IPS-11a (cell line): ENCODE results near the gene RNLS.
"Not testable (repeated sequence)": the region's sequence is repeated elsewhere in the genome, so short reads cannot be mapped to it uniquely, and the experiment has no call there.

Experiments used
- H3K4me3 ChIP-seq: one replicate; pipeline ENCODE4 v1.5.1; 2013; ENCODE audit warnings: low read depth, low read length, control low read depth

The RNLS gene

DNA sequence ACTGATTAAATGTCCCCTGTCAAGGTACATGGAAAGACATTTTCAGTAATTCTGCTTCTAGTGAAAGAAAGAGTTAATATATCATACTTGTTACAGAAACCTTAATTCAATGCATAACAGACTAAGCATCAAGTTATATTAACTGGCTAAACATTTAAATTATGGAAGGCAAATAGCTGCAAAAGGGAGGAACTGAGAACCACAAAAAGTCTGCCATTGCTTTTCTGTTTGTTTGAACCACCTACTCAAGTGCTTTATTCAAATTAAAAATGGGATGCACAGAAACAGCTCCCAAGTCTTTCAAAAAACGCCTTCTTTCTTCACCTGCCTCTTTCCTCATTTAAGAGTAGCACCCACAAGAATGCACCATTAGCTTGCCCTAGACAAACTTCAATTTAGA is 271.9 kb downstream of the RNLS start:
- H3K4me3 ChIP-seq = no peak overlapping the region

DNA sequence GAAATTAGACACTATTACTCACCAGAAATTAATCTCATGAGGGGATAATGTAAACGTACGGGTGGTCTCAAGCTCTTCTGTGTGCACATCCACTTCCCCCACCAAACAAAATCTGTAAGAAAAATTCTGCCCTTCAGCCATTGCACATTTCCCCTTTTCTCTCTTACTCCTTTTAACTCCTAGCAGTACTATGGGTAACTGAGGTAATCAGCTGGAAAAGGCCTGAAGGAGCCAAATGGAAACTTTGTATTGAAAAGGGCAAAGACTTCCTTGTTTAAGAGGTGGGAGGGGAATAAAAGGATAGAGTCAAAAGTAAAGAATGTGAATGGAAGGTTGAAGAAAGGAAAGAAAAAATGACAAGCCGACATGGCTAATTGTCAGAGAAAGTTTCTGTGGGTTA is 273.8 kb downstream of the RNLS start:
- H3K4me3 ChIP-seq = no peak overlapping the region

DNA sequence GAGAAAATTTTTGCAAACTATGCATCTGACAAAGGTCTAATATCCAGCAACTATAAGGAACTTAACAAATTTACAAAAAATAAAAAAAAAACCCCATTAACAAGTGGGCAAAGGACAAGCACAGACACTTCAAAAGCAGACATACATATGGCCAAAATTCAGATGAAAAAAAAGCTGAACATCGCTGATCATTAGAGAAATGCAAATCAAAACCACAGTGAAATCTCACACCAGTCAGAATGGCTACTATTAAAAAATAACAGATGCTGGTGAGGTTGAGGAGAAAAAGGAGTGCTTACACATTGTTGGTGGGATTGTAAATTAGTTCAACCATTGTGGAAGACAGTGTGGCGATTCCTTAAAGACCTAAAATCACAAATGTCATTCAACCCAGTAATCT is 274.8 kb downstream of the RNLS start:
- H3K4me3 ChIP-seq = not testable (repeated sequence)

DNA sequence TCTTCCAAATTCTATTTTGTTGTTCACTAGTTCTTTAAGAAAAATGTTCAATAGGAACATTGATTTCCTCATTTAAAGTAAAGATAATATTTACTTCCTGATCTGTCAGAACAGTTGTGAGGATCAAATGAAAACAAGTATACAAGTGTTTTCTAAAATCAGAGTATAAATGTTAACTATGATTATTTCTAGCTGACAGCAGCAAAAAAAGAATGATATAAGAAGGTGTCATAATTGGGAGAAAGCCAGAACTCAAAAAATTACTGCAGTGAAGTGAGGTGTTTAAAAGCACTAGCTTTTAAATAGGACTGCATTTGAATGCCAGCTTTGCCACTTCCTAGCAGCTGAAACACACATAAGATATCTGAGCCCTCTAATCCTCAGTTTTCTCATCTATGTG is 283.3 kb downstream of the RNLS start:
- H3K4me3 ChIP-seq = no peak overlapping the region

DNA sequence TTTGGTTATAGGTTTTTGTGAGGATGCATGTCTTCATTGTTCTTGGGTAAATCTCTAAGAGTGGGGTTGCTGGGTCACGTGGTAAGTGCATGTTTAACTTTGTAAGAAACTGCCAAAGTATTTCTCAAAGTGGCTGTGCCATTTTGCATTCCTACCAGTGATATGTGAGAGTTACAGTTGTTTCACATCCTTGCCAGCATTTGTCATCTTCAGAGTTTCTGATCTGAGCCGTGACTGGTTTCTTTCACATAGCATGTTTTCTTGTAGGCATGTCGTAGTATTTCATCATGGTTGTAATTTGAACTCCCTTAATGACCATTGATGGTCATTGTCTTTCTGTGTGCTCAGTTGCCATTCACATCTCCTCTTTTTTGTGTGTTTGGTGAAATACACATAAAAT is 286.0 kb downstream of the RNLS start:
- H3K4me3 ChIP-seq = no peak overlapping the region

DNA sequence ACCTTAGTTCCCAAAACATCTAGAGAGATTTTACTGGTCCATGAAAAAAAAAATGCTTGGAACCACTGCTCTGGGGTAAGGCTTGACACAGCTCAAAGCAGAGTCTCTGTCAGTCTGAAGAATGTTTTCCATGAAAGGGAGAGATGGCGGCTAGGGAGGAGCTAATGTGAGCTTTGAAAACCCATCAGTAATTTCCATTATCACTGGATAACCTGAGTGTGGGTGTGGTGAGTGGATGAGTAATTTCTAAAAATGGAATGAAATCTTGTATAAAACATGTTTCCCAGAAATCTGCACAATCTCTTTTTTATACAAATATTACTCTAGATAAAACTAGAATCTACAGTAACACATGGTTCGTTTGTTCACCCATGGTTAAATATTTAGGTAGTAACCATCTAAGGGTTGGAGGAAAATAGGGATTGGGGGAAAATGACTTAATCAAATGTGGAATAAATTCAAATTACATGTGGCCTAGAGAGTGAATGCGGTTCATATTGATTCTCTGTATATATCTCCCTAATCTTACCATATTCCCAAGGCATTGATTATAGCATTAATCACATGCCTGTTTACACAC is 289.4 kb downstream of the RNLS start:
- H3K4me3 ChIP-seq = no peak overlapping the region

DNA sequence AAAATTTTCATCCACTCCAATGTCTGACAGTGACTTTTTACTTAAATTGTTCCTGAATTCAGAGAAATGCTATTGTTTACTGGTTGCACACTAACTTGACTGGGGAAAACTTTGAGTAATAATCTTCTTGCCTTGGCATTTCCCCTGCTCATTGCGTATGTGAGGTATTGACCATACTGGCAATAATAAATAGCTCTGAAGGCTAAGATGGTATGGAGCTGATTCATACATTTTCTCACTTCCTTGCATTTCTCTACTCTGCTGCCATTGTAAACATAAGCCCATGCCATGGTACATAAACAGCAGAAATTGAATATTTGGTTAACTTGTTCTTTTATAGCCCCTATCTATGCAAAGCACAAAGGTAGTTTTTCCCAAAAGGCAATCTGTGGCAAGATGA is 290.0 kb downstream of the RNLS start:
- H3K4me3 ChIP-seq = no peak overlapping the region

DNA sequence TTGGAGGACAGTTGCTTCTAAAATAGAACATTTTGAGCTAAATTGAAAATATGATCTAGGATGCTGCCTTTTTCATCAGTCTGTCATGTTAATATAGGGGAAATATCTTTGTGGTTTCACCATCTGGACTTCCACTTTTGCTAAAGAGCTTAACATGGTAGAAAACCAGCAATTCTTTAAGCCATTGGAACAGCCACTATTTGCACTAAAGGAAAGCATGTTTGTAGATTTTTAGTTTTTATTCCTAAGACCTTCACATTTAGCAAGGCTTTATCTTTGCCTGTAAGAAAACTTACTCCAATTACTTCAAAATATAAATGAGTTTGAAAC is 291.0 kb downstream of the RNLS start:
- H3K4me3 ChIP-seq = no peak overlapping the region

DNA sequence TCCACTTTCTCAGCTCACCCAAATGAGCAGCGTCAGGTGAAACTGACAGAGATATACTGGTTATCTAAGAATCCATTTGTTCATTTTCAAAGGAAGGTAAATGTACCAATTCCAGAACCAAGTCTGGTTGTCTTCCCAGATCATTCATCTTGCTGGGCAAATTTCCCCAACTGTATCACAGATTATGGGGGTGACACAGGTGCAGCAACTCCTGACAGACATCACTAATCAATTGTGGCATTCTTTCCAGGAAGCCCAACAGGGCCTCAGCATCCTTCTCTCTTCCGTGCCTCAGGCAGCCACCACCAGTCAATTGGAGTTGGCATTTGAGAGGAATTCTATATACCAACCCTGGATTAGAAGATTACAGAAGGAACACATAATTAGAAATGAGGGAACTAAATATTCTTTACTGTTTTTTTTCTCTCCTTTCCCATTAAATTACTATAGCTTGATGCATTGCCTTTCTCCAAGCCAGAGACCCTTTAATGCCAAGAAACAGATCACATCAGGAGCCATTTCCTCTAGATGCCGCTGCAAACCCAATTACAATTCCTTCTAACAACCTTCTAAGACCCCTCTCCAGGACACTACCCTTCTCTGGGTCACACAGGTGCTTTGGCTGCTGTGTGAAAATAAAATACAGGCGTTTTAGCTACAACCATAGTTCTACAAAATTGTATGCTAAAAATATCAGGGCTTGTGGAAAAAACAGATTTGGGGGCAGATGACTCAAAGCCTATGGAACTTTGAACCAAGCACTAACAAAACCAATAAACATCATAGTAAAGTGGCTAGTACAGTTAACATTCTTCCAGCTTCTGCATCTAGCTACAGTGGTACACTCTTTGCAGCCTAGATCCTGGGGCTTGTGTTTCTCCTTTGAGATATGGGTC is 291.6 kb downstream of the RNLS start:
- H3K4me3 ChIP-seq = no peak overlapping the region

DNA sequence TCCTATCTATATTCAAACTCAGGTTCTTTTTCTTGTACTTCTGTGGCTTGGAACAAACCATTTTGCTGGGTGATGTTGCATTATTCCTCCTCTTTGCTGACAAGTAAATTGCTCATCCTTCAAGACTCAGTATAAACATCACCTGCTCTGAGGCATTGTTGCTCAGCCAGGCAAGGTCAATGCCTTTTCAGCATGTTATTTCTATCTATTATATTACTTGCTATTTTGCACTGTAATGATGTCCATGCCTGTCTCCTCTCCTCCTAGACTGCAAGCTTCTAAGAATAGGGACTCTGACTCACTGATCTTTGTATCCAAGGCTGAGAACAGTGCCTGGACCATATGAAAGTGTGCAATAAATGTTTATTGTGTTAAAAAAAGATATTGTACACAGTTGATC is 293.8 kb downstream of the RNLS start:
- H3K4me3 ChIP-seq = no peak overlapping the region

DNA sequence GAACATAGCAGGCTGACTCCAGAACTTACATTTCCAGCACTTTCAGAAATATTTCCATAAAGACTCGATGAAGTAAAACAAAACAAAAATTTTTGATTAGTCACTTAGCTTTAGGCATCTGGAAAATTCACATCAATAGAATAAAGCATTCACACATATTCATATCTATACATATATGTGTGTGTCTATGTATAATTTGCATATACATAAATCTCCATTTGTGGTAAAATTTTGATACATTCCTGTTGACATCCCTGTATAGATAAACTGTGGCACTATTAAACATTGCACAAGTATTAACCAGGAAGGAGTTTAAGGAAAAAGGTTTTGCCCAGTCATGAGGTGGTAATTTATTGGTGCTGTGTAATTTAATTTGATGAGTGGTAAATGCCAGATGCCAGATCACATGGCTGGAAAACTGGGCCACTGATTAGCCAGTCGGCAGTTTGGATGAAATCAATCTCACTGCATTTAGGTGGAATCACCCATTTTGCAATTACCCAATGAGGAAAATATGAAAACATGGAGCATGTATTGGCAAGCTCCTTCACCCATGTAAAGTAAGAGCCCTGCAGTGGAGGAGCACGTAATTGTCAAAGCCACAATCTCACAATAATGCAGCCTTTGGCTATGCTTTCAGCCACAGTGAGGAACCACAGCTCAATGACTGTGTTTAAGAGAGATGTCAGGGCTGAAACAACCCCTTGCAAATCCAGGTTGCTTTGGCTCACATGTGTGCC is 294.6 kb downstream of the RNLS start:
- H3K4me3 ChIP-seq = no peak overlapping the region

DNA sequence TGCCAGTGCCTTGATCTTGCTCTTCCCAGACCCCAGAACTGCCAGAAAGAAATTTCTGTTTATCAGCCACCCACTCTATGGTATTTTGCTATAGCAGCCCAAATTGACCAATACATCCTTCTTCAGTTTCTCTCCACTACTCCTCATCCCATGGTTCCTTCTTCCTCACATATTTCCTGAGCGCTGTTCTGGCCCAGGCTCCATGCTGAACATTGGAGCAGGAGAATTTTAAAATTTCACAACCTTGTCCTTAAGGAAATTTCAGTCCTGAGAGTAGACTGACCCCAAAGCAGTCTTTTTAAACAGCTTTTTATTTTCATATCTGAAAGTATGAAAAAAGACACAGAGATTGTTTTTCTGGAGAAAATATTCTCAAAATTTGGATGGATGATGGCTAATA is 297.1 kb downstream of the RNLS start:
- H3K4me3 ChIP-seq = no peak overlapping the region

DNA sequence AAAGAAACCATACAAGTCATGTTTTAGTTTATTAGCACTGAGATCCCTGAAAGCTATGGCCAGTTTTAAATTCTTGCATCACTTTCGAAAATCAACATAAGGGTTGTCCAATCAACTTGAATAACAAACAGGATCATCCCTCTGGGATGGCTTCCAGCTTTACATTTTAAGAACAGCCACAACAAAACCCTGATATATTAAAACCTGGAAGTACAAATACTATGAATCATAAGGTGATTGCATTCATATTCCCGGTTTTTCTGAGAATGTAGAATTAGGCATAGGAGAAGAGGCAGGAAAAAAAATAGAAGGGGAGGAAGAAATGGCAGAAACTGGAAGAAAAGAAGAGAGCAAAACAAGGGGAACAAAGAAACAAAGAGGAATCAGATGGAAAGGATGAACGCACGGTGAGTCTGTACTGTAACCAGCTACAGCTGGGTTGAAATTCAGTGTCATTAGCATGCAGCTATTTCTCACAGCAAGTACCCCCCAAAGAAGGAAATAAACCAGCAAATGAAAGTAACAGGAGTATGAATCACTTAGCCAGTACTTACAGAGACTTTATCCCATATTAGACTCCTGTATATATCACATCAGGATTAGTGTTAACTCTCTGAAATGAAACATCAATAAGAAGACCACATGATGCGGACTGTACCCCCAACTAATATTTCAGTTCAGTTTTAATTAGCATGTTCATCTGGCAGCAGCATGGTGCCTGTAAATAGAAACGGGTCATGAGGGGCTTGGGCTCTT is 301.3 kb downstream of the RNLS start:
- no peak overlapping the region for H3K4me3 ChIP-seq

DNA sequence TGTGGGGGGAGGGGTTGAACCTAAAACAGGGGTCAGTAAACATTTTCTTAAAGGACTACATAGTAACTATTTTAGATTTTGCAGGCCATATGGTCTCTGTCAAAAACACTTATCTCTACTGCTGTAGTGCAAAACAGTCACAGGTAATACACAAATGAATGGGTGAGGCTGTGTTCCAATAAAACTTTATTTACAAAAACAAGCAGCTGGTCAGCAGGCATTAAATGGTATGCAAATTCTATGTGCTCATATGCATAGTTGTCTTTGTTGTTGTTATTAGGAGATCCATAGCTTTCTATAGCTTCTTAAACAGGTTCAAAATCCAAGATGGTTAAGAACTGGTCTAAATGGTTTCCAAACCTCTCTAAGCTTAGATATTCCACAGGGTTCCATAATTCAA is 302.6 kb downstream of the RNLS start:
- H3K4me3 ChIP-seq = no peak overlapping the region

DNA sequence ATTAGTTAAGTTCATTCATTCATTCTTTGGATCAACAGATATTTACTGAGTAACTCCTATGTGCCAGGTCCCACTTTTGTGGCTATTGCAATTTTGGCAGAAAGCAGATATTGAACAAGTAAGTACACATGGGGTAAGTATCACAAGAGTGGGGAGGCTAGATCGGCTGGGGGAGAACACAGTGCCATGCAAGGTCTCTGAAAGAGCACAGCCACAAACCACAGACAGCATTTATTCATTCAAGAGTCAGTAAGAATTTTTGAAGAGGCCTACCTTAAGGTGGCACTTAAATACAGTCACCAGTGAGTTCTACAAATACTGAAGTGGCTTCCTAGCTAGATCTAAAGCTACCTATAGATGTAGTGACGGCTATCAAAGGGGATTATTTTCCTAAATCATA is 304.2 kb downstream of the RNLS start:
- H3K4me3 ChIP-seq = no peak overlapping the region

DNA sequence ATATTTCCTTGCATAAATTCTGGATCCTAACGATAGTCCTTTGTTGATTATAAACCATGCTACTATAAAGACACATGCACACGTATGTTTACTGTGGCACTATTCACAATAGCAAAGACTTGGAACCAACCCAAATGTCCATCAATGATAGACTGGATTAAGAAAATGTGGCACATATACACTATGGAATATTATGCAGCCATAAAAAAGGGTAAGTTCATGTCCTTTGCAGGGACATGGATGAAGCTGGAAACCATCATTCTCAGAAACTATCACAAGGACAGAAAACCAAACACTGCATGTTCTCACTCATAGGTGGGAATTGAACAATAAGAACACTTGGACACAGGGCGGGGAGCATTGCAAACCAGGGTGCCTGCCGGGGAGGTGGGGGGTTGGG is 306.2 kb downstream of the RNLS start:
- H3K4me3 ChIP-seq = not testable (repeated sequence)

DNA sequence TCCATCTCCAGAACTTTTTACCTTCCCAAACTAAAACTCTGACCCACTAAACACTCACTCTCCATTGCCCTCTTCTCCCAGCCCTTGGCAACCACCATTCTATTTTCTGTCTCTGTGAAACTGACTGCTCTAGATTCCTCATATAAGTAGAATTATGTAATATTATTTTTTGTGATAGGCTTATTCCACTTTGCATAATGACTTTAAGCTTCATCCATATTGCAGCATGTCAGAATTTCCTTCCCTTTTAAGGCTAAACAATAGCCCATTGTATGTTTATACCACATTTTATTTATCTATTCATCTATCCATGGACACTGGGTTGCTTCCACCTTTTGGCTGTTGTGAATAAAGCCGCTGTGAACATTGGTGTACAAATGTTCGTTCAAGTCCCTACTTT is 308.8 kb downstream of the RNLS start:
- H3K4me3 ChIP-seq = no peak overlapping the region

DNA sequence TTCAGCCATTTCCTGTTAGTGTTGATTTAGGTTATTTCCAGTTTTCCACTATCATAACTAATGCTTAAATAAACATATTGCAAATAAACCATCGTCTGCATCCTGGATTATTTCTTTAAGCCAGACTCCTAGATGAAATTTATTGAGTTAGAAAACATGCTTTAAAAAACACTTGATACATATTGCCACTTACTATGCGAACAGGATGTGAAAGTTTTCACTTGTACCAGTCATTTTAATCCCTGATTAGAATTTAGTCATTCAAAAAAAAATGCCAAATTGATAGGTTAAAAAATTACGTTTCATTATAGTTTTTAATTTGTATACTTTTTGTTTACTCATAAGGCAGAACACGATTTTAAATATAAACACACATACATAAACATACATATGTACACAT is 309.6 kb downstream of the RNLS start:
- H3K4me3 ChIP-seq = no peak overlapping the region

DNA sequence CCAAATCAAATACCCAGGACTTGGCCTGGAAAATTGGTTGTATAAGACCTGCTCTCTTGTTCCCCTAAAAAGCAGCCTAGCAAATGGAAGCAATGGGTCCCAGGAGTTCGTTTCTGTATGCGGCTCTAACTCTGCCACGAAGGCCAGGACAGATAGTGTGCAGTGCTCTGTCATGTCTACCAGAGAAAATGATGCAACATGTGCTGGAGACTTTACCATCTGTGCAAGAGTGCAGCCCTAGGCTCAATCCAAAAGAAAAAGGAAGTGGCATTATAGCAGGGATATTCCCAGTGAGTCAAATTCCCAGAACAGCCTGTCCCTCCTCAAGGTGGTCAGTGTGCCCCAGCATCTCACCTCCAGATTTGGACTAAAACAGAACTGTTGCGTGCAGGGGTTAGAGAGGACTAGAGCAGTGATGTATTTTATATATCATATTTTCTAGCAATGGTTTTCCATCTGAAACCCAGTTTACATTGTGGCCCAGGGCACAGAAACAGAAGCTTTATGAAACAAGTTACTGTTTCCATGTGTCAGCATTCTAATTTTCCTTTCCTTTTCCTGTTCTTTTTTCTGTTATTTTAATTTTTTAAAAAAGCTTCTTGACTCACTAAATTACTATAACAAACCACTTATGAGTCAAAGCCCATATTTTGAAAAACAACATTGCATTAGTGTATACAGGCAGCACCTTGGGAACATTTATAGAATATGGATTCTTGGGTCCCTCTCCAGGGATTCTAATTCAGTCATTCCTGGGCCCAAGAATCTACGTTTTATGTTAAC is 311.2 kb downstream of the RNLS start:
- H3K4me3 ChIP-seq = no peak overlapping the region

DNA sequence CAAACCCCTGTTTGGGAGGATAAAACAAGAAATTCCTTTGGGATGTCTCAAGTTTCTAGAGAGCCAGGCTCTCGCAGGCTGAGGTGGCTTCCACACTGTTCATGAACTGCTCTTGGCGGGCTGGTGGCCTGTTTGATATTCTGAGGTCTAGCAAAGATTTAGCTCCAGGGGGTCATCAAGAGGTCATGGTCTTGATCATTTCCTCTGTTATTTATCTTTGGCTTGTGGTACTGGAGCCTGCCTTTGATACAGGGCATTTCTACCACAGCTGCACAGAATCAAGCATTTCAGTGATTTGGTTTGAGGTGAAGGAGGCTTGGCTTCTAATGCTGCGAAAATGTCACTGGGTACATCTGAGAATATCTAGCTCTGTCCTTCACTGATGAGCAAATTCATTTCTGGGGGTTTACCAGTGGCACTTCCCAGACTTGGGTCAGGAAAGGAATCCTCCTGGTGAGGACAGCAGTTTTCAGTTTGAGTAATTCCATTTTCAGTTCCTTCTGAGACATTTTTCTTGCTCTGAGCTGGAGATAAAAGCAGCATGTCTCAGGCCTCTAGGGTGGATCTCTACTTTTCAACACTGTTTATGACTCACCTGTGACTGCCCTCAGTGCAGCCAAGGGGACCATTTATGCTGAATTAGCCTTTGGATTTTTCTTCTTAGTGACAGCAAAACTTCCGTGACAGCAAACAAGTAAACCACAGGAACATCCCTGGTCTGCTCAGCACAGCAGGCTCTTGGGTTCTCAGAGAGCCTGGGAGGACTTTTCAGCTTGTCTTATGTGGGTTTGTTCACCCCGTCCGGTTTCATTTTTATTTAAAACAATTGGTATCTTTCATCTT is 312.0 kb downstream of the RNLS start:
- H3K4me3 ChIP-seq = no peak overlapping the region
